ENCODE results near the gene URB1.

The URB1 gene

DNA sequence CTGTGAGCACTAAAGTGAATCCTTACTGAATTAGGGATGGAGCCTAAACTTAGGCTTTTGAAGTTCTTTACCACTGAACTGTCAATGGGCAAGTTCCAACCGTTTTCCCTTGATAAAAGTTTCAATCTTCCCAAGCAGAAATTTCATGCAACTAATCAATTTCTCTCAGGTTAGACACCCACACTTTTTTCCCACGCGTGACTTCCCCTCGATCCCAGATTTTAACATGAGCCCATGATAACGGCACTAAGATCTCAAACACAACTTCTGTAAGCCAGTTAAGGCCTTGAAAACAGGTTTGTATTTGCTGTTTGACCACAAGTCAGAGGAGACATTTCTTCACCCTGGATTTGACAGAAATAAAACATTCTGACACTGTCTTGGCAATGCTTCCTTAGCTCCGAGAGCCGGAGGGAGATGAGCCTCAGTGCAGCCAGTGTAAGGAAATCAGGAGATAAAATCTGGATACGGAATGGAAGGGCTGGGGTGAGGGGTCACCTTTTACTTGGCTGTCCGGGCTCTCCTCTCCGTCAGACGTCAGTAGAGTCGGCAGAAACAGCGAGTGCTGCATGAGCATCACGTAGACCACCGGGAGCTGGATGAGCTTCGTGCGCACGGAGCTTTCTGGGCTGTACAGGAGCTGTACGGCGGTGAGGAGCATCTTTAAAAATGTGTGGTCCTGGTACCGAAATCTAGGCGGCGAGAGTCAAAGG is 54.4 kb downstream of the URB1 start:
- TF ChIP-seq, protein P1, sequence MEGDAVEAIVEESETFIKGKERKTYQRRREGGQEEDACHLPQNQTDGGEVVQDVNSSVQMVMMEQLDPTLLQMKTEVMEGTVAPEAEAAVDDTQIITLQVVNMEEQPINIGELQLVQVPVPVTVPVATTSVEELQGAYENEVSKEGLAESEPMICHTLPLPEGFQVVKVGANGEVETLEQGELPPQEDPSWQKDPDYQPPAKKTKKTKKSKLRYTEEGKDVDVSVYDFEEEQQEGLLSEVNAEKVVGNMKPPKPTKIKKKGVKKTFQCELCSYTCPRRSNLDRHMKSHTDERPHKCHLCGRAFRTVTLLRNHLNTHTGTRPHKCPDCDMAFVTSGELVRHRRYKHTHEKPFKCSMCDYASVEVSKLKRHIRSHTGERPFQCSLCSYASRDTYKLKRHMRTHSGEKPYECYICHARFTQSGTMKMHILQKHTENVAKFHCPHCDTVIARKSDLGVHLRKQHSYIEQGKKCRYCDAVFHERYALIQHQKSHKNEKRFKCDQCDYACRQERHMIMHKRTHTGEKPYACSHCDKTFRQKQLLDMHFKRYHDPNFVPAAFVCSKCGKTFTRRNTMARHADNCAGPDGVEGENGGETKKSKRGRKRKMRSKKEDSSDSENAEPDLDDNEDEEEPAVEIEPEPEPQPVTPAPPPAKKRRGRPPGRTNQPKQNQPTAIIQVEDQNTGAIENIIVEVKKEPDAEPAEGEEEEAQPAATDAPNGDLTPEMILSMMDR (IDR thresholded peaks at IDR 0.05) = no peak

DNA sequence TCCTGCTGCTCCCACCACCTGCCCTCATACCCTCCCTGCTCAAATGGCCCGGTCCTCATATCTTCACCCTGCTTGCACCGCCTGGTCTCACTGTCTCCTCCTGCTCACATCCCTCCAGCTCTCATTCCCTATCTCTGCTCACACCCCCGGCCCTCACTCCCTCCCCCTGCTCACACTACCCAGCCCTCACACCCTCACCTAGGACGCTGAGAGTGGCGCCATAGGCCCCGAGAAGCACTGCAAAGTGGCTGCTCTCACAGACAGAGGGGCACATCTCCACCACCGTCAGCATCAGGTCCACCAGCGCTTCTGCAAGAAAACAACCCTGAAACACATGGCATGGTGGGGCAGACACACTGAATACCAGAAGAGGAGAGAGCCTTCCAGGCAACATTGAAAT is 55.6 kb downstream of the URB1 start:
- TF ChIP-seq, protein P1 (IDR thresholded peaks at IDR 0.05) = no peak

DNA sequence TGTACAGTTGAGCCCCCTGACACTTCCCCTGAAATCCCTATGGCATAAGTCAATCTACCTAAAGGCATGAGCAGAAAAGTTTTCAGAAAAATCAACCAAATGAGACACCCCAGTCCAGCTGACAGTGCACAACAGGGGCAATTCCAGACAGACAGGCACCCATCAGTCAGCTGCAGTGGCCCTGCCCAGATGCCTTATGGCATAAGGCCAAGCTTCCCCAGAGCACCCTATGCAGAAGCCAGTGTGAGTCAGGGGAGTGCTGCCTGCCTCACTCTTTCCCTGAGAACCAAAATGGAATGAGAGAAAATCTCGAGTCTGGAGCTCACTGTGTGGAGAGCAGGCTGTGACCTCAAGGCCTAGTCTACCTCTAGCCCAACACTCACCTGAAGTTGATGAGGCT is 56.1 kb downstream of the URB1 start:
- TF ChIP-seq, protein P1 (IDR thresholded peaks at IDR 0.05) = no peak

DNA sequence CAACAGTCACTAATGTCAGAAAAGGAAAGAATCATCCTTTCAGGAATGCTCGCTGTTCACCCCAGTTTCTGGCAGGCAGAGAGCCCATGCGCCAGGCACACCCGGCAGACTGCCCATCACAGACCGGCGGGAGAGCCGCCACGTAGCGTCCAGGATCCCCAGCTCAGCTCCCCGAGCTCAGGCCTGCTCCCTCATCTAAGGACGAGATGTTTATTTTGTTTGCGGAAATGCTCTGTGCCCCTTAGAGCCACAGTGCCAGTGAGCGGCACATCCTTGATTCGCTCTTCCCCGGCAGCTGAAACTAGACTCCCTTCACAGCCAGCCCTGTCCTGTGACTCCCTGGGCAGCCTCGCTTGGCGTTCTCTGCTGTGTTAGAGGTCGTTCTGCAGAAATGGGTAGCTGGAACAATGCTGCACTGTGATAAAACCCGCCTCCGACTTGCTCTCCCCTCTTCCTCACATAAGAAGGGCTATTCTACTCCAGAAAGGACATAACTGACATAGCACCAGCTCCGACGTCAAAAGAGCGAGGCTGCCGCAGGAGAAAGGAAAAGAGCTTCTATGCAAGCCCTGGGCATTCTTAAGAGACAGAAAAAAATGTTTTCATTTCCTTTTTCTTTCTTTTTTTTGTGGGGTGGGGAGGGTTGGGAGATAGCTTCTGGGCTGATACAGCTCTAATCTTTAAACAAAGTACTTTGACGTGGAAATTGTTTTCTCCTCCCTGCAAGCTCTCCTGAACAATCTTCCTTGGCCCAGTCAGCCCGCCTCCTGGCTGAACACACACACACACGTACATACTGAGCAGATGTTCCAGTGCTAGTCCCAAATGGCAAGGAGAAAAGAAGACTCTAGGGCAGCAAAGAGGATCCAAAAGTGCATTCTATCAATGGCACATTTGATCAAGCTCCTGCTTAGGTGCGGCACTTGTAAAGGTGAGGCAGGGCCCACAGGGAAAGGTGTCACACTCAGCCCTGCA is 56.9 kb downstream of the URB1 start:
- TF ChIP-seq, protein P1 (IDR thresholded peaks at IDR 0.05) = no peak

DNA sequence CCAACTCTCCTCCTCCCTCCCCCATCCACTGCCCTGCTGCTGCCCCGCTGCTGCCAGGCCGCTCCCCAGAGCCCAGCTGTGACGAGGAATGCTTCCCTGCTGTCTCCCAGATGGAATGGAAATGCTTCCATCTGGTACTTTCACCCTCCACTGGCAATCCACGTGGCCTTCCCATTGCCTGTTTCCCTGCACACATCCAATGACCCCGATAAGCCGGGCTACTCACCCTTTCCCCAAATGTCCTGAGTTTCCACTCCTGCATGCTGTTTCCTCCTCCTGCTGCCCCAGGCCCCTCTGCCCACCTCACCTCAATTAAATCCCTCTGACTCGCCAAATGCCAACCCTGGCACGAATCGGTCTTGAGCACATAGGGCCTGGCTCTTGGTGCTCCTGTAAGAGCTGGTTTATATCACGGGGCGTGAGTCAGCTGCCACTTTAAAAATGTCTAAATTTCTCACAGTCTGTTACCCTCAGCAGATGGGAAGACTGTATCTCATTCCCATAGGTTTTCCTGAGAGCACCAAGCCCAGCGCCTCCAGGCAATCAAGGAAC is 57.8 kb downstream of the URB1 start:
- TF ChIP-seq, protein P1 (IDR thresholded peaks at IDR 0.05) = no peak

DNA sequence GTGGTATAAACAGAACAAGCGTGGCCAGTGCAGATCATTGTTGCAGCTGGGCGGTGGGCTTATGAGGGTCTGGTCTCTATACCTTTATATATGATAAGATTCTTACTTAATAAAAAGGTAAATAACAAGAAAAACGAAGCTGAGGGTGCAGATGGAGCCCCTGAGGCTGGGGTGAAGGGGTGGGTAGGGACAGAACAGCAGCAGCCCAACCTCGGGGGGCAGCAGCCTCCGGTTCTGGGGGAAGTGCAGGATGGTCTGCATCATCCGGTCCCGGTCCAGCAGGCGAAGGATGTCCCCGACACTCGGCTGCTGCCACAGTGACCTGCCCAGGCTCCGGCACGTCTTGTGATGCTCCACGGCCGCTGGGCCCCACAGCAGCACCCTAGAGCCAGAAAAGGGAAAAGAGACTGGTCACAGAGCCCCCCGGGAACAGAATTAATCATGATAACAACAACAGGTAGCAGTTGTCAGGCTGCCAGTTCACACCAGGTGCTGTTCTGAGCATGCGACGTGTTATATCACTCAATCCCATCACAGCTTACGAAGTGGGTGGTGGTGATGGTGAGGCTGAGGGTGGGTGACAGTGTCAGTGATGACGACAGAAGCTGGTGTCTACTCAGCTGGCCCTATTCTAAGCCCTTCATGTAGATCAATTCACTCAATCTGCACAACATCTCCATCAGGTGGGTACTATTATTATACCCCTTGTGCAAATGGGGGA is 58.7 kb downstream of the URB1 start:
- TF ChIP-seq, protein P1 (IDR thresholded peaks at IDR 0.05) = no peak

DNA sequence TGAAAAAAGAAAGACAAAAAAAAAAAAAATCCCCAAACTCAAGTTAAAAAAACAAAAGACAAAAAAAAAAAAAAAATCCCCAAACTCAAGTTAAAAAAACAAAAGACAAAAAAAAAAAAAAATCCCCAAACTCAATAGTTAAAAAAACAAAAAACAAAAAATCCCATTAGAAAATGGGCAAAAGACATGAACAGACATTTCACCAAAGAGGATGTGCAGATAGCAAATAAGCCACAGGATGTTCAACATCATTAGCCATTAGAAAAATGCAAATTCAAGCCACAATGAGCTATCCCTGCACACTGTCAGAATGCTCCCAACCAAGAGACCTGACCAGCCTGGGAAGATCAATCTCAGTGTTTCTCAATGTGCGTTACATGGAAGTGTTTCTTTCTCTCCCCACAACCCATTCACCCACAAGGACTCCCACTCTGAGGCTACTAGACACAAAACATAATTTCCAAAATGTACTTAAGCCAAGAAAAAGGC is 60.3 kb downstream of the URB1 start:
- TF ChIP-seq, protein P1 (IDR thresholded peaks at IDR 0.05) = no peak
